ENCODE results near the gene ZC3H12D.

The ZC3H12D gene

DNA sequence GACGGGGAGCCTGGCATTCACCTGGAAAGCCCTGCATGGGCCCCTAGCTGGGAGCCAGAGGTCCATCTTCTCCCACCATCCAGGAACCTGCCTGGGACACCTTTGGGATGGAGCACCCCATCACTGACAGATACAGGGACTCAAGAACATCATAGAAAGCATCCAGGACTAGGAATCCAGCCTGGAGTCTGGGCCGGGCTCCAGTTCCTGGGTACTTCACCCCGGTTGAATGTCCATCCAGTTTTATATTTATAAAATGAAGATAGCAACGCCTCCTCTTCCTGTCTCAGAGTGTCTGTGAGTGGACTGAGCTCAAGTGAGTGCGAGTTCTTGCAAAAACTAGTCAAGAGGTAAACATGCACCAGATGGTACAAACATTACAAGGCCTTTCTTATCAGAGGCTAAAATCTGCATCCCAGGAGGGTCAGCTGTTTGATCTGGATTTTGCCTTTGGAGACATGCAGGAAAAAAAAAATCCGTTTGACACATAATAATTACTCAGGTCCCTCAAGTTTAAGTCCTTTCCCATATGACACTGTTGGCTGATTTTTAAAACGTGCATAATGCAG is 27.4 kb downstream of the ZC3H12D start:
- TF ChIP-seq POLR2A (IDR thresholded peaks at IDR 0.05; ENCODE audit: low read depth, low read length) = no peak
- FAIRE-seq (no peak), DNase-seq (ENCODE audit: insufficient read length, low spot score) (no peak)

DNA sequence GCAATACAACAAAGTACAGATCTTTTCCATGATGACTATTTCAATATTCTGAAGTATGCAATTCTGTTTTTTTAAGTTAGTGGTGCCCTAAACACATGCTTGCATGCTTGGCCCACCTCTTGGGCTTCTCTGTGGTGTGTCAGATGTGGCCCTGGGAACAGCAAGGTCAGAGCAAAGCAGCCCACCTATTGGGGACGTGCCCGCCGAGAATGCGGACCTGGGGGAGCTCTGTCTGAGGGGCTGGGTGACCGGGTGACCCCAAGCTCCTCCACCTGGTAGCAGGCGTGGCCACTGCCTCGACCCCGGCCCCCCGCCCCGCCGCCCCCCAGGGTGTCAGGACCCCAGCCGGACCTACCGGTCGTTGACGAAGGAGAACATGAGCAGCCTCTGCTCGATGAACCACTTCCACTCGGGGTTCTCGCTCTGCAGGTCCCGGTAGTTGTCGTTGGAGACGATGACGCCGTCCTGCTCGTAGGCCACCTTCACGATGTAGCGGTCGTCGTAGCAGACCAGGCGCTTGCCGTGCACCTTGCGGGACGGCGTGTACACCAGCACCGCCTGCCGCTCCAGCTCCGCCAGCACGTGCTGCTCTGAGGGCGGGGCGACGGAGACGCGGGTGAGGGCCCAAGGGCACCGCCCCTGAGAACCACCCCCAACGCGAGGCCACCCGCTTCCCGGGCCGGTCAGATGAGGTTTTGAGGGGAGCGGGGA is 28.3 kb downstream of the ZC3H12D start:
- no peak for TF ChIP-seq POLR2A (IDR thresholded peaks at IDR 0.05; ENCODE audit: low read depth, low read length)
- FAIRE-seq = no peak
- DNase-seq (ENCODE audit: insufficient read length, low spot score) = no peak

DNA sequence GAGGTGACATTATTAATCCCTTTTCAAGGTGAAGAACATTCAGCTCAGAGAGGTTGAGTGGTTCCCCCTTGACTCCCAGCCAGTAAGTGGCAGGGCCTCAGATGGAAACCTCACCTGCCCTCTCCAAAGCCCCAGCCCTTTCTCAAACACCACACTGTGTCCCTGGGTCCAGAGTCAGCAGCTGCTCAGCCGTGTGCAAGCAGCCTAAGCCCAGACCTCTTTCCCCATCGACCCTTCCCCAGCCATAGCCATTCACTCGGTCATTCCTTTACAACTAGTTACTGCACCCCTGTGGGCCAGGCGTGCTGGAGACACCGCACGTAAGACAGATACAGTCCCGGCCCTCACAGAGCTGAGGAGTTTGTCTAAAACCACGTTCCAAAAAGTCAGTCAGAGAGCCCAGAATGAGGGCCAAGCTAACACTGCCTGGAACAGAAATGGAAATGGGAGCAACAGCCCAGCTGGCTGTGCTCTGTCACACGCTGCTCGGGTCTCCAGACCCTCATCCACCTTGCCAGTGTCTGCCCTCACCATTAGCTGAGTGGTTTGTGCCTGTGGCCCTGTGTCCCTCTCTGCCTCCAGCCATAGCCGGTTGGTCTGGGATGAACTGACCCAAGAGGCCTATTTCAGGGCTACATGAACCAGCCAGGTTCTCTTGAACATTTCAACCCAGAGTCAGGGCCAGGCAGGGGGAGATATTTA is 29.6 kb downstream of the ZC3H12D start:
- TF ChIP-seq POLR2A (IDR thresholded peaks at IDR 0.05; ENCODE audit: low read depth, low read length) = no peak
- DNase-seq (ENCODE audit: insufficient read length, low spot score) (no peak), FAIRE-seq (no peak)

DNA sequence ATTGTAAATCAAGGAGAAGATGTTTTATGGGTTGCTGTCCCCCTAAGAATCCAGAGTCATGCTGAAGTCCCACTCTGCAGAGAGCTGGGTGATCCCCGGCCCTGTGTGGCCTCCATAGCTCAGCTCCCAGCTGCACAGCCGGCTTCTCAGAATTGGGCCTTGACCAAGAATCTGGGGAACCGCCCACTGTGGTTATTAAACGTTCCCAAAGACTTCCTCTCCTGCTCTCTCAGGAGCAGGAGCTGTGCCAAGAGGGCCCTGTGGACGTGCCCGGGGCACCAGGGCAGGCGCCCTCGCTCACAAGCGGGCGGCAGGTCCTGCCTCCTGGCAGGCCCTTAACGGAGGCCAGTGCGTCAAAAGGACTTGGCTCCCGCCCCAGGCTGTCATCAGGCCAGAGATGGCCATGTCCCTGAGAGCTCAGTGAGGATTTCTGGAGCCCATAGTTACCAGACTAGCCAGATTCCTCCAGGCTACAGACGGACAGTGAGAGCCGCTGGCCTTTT is 30.4 kb downstream of the ZC3H12D start:
- no peak for TF ChIP-seq POLR2A (IDR thresholded peaks at IDR 0.05; ENCODE audit: low read depth, low read length)
- DNase-seq (ENCODE audit: insufficient read length, low spot score) (peak; percentile 84), FAIRE-seq (peak; percentile 41)

DNA sequence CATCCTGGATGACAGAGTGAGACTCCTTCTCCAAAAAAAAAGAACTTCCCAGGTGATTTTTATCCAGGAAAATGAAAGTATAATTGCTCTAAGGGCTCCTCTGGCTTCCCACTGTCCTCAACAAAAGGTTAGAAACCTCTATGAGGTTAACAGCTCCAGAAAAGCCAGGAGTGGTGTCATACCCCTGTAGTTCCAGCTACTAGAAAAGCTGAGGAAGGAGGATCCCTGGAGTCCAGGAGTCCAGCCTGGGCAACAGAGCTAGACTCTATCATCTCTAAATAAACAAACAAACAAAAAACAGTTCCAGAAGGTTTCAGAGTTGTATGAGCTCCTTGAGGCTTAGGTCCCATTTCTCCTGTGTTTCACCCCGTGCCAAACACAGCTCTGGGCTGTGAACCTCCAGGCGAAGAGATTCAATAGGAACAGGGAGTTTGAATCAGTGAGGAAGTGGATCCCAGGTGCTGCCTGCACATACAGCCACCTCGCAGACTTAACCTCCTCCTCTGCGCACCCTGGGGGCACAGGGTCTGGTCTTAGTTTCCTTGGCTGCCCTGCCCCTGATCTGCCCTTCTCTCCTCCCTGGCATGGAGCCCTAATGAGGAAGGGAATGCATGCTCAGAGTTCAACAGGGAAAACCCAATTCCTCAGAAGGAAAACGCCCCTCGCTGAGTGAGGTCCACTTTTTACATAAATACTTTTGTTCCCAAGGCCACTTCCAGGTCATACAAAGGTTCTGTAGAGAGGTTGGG is 31.0 kb downstream of the ZC3H12D start:
- FAIRE-seq (no peak), DNase-seq (ENCODE audit: insufficient read length, low spot score) (no peak)
- no peak for TF ChIP-seq POLR2A (IDR thresholded peaks at IDR 0.05; ENCODE audit: low read depth, low read length)

DNA sequence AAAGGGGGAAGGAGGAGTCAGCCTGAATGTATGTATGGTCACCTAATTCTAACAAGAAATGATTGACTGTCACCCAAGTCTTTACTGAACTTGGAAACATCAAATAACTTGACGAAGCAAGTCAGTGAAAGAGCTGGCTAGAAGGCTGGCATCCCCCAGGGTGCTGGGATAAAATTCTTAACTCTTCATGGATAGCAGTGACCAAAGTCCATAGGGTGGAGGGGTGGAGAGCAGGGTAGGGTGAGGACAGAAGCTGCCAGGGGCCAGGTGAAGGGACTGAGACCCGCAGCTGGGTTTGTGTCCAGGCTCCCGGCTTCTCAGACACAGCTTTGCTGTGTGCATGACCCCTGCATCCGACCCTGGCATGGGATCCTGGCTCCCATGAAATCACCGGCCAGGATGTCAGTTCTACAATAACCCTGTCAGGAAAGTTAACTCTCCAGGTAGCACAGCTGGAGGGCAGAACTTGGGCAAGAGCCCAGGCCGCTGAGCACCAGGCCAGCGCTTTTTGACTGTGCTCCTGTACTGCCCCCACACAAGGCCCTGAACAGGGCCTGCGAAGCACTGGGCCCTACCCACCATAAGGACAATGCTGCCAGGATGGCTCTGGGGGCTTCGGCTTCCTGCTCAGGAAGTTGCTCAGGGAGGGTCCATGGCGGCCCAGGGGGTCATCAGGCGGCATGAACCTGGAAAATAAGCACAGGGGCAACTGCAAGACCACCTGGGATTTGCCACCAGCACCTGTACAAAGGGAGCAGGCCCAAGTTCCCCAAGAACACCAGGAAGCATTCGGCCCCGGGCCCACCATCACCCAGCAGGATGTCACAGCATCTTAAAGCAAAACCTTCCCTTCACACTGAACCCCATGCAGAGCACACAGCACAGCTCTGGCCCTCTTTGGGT is 32.5 kb downstream of the ZC3H12D start:
- TF ChIP-seq POLR2A (IDR thresholded peaks at IDR 0.05; ENCODE audit: low read depth, low read length) = no peak
- no peak for DNase-seq (ENCODE audit: insufficient read length, low spot score)
- FAIRE-seq = no peak

DNA sequence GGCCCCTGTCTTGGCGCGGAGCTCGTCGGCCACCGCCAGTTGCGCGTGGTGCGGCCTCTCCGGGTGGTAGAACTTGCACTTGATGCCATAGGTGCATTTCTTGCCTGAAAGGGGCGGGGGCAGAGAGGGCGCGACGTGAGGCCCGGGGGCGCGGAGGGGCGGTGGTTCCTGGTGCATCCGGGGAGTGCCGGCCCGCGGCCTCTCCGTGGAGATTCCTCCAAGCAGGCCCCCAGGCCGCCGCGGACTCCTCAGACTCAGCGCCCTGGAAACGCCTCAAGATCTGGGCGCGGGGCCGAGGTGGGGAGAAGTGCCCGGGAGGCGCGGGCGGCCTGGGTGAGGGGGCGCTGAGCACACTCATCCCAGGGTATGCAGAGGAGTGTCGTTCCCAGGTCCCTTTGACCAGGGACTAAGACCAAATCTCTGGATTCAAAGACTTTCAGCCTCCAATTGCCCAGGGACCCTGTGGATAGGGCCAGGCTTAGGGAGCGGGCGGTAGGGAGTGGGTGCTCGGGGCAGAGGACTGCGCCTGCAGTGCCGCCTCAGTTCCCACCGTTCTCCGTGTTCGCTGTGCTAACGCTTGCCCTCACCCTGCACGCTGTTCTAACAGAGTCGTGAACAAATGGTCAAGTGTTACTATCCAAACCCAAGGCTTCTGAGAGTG is 33.3 kb downstream of the ZC3H12D start:
- no peak for TF ChIP-seq POLR2A (IDR thresholded peaks at IDR 0.05; ENCODE audit: low read depth, low read length)
- DNase-seq (ENCODE audit: insufficient read length, low spot score) (no peak), FAIRE-seq (no peak)

DNA sequence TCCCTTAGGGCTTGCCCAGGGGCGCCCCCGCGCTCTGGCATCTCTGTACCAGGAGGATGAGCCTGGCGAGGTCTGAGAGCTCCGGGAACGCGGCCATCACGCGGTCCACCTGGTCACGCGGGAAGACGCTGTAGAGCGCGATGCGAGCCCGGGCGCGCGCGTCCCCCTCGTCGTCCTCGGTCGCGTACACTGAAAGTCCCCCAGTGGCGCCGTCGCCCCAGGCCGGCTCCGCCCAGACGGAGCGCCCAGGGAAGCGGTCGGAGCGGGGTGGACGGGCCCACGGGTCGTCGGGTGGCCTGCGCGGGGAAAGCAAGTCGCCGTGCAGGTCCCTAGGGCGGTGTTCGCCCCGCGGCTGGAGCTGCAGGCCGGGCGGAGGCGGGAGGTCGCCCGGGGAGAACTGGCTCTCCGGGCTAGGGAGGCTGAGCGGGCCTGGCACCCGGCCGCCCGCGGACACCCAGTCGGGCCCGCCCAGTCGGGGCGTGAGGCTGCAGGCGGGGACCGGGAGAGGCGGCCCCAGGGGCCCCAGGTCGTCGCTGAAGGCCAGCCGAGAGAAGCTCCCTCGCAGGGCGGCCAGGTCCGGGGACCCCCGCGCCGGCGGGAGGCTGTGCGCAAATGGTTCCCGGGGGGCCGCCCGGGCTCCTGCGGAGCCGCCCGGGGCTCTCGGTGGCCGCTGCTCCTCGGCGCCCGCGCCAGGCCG is 34.0 kb downstream of the ZC3H12D start:
- DNase-seq (ENCODE audit: insufficient read length, low spot score) (no peak), FAIRE-seq (no peak)

DNA sequence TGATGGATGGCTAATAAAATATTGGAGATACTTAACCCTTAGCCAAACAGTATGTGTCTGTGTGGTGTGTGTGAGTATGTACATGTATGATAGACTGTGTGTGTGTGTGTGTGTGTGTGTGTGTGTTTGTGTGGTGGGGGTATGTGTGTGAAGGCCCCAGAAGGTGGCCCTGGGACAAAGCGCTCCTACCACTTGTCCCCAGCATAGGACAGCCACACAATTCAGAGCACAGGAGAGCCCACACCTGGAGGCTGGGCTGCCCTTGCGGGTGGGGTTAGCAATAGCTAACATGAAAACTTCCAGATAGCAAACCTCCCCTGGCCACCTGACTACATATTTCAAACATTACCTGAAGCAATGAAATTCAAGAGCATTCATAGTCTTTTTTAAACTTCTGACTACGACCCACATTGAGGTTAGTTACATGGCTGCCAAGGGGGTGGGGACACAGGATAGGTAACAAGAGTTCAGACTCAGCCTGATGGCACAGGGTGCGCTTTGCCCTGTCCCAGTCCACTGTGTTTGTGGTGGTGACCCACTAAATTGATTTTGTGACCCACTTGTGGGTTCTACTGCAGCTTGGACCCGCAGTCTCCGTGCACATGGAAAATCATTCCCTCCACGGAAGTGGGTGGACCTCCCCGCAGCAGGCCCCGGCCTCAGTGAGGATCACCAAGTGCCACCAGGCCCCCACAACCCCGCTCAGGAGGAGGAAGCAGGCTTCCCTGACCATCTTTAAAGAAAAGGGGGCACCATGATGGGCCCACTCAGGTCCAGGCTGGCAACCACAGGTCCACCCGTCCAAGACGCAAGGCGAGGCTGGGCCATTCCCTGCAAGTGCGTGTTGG is 34.8 kb downstream of the ZC3H12D start:
- no peak for FAIRE-seq
- TF ChIP-seq POLR2A (IDR thresholded peaks at IDR 0.05; ENCODE audit: low read depth, low read length) = no peak

More for the DNA sequence above, 34.0 kb downstream of the ZC3H12D start:
- TF ChIP-seq POLR2A (IDR thresholded peaks at IDR 0.05; ENCODE audit: low read depth, low read length) = no peak

DNA sequence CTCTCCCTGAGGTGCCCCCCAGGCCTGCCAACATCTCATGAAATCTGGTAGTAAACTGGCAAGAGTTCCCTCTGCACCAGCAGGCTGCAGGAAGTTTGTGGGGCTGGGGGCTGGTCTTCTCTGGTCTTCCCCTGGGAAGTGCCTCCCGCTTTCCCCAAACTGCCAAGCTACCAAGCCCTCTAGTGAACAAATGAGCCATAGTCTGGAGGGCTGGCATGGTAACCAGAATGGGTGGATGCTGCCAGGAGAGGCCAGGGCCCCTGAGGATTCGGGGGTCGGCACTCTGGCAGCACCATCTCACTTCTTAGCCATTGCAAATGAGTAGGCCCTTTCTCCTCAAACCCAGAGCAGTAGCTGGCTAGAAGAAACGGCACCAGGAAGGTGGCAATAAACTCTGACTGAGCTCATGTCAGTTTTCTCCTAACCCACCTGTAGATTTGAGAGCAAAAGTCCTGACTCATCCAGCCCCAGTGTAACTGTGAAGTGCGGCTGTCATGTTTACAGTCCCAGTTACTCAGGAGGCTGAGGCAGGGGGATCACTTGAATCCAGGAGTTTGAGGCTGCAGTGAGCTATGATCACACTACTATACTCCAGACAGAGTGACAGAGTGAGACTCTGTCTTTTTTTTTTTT is 35.9 kb downstream of the ZC3H12D start:
- no peak for TF ChIP-seq POLR2A (IDR thresholded peaks at IDR 0.05; ENCODE audit: low read depth, low read length)
- FAIRE-seq (no peak), DNase-seq (ENCODE audit: insufficient read length, low spot score) (no peak)

More for the DNA sequence above, 34.8 kb downstream of the ZC3H12D start:
- DNase-seq (ENCODE audit: insufficient read length, low spot score) = no peak

All from H54 (cell line).